Hepatic stellate cell (primary cell): ENCODE data around the gene ZNF831.

Experiments used
- DNase-seq: peaks from one replicate; pipeline ENCODE4 v3.0.0; 2011; ENCODE audit warnings: low spot score

Gene ZNF831

DNA sequence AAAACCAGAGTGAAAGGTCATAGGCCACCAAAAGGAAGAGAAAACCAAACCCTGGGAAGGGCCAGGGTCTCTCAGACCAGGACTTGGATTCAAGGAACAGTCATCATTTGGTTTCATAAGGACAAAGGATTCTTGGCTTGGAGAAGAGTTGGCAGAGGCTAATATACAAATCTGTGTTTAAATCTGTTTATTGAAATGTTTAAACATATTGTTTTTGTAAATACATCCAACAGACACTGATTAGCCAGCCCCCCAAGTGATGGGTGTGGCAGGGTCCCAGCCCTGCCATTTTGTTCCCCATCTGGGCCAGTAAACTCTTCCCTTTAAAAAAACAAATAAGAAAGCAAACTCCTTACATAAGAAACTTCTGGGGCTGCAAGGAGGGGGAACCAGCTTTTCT, 6.1 kb upstream of the ZNF831 start:
- DNase-seq, result no peak

DNA sequence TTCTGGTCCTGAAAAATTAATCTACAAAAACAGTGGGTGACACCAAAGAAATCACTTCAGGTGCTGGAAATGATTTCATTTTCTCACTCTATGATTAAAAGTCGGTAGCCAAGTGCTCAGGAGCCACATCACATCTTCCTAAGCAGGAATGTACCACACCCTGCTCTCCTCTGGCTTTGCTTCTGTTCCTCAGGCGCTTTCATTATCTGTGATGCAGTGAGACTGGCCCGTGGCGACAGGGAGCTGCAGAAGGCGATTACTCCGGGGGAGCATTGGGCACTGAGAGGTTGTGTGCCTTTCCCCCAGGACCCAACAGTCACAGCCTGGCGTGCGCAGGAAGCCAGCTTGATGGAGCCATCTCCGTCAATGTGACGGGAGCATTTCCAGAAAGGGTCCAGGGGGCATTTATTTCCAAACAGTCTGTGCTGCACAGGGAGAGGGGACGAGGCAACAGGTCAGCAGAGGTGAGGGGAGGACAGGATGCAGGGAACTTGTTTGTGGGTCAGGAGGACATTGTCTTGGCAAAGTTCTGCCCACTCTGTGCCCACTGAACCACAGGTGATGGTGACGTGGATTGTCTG, 5.6 kb upstream of the ZNF831 start:
- no peak for DNase-seq

DNA sequence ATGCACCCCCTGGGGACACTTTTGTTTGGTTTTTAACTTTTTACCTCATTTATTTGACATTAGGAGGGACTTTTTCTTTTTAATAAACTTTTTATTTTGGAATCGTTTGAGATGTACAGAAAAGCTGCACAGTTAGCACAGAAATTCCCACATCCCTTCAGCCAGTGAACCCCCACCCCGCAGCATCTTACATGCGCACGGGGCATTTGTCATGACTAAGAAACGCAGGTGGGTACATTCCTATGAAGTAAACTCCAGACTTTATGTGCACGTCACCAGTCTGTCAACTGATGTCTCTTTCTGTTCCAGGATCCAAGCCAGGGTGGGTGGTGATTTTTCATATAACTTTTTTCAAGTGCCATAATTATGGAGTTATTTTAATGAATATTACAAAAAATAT, 4.9 kb upstream of the ZNF831 start:
- no peak for DNase-seq

GRCh38 chr20:59159091-59159490, 4.5 kb upstream of the ZNF831 start:
- no peak for DNase-seq

DNA sequence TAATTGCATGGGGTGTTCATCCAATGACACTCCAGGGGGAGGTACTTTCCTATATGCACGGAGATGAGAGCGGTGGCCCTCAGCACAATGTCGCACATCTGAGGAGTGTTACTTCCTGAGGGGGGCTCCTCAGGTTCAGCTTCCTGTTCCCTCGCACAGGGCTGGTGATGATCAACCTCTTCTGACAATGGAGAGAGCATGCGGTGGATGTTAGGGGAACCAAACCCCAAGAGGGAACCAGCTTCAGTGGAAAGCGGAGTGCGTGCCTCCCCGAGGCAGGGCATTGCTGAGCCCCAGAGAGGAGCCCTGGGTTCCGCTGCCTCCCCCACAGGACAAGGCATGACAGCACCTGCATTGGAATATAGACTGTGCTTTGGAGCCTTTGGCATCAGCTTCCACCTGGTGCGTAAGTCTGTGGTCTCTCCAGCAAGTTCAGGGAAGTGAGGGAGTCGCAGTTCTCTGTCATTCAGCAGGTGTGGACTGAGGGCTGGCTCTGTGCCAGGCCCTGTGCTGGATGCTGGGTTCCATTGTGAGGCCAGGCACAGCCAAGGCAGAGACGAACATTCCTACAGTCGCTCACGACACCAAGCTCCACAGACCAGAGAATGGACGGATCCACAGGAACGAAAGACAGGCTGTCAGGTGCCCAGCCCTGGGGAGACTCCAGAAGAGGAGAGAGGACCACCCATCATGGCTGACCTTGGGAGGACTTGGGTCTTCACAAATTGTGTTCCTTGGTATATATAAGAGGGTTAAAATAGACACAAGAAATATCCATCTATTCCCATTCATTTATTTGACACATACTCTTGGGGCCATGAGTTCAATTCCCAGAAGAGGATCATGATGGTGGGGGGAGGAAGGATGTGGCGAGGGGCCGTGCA, 3.9 kb upstream of the ZNF831 start:
- DNase-seq, result no peak

DNA sequence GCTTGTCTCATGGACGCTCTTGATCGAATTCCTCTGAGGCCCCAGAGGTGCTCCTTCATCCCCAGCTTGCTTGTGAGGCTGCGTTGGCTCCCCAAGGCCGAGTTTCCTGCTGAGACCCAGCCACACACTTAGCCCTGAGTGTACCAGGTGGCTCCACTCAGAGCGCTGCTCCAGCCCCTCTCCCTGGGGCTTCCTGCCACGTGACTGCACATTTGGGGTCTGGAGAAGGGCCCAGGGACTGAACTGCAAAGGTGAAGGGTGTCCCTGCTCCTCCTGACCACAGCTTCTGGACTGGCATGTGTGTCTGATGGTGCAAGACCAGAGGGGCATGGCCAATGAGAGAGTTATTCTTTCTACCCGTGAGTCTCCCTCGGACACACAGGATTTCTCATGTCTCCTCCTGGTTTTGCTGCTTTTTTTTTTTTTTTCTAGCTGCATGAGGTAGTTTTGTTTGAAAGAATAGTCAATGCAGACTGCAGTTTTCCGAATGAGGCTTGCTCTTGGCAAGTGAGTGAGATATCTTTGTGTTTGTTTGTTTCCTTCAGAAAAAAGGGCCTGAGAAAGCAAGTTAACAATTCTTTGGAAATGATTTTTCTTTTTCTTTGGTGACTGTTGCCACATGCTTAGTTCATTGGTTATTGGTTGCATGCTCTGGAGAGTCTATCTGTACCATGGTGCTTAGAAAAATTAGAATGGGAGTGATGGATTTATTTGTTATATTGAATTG, 3.1 kb upstream of the ZNF831 start:
- DNase-seq, result no peak

DNA sequence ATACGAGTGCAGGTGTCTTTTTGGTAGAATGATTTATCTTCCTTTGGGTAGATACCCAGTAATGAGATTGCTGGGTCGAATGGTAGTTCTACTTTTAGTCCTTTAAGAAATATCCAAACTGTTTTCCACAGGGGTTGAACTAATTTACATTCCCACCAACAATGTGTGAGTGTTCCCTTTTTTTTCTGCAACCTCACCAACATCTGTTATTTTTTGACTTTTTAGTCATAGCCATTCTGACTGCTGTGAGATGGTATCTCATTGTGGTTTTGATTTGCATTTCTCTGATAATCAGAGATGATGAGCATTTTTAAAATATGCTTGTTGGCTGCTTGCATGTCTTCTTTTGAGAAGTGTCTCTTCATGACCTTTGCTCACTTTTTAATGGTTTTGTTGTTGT, 1.9 kb upstream of the ZNF831 start:
- no peak for DNase-seq

DNA sequence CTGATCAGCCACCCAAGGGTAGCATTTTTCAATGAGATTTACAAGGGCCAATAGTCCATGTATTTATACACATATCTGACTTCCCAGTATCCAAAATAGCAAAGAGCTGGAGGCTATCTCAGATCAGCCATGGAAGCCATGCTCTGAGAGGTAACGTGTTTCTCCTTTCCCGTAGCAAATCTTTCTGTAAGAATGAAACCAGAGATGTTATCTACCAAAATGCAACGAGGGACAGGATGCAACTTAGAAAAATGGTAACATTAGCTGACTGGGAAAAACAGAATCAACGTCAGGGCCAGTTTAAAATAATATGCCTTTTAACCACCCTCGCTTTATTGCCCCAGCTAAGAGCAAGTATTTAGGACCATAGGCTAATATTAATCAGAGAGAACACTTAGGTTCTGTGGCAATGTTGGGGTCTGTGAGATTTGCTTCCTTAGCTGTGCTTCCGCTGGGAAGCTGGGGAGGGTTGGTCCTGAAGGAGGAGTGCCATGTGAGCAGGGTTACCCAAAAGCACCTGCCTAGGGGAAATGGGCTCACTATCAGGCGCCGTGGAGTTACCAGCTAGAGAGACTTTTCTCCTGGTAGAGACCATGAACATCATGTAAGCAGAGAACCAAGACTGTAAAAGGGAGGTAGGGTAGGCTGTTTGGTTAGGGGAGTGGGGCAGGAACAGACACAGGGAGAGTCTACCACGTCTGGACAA, 1.2 kb downstream of the ZNF831 start:
- no peak for DNase-seq

DNA sequence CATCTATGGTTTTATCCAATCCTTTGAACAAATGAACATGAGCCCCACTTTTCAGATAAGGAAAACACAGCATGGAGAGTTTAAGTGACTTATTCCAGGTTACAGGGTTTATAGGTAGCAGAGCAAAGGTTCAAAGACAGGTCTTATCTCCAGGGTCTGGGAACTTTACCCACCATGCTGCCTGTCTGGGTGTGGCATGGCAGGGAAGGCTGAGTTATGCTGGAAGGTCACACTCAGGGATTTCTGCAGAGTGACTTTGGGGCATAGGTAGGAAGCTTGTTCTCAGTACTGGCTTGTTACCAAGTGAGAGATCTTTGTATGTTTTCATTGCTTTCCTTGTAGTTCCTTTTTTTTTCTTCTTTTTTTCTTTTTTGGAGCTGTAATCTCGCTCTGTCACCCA, 1.8 kb downstream of the ZNF831 start:
- no peak for DNase-seq

- DNase-seq, result no peak
These were observed 2.5 kb downstream of the ZNF831 start for GRCh38 chr20:59165891-59166709.

- DNase-seq, result no peak
These were observed 7.1 kb downstream of the ZNF831 start for GRCh38 chr20:59170406-59171349.

GRCh38 chr20:59171986-59172385, 8.4 kb downstream of the ZNF831 start:
- DNase-seq, result no peak

GRCh38 chr20:59173938-59174491, 10.4 kb downstream of the ZNF831 start:
- no peak for DNase-seq

GRCh38 chr20:59175002-59175401, 11.4 kb downstream of the ZNF831 start:
- no peak for DNase-seq

DNA sequence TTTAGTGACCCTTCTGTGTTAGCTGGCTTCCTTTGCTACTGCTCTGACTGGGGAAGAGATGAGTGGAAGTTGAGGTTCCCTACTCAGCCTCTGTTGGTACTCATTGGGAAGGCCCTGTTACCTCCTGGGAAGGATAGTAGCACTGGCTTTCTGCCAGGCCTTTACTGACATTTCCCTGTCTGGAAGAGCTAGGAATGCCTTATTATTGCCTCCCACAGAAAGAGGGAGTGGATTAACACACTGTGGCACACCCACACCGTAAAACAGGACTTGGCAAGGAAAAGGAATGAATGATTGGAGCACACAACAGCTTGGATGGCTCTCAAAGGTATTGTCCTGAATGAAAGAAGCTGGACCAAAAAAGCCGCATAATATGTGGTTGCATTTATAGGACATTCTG, 12.2 kb downstream of the ZNF831 start:
- DNase-seq, result no peak

DNA sequence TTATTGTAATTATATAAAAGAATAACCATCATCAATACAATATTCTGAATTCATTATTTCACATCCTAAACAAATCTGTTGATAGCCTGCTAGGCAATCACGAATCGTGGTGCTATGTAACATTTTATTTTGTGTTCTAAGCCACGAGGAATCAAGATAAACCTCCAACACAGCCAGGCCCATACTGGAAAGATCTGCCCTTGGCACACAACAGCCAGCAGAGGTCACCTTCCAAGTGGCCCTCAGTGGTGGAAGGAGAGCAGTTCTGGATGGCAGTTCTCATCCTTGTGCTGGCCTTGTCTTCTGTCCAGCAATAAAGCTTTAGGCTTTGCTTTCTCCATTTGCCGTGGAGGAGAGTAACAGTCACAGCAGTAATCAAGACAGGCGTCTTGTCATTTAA, 13.2 kb downstream of the ZNF831 start:
- DNase-seq, result no peak

GRCh38 chr20:59177266-59178250, 13.9 kb downstream of the ZNF831 start:
- no peak for DNase-seq

- DNase-seq, result no peak
These were observed 15.5 kb downstream of the ZNF831 start for GRCh38 chr20:59178983-59179595.
